ENCODE results near the gene AFF3. TPM values are rescaled to one million over a fixed set of nuclear protein-coding genes. Genes with fewer than 3 reads are reported as not detected.

The AFF3 gene
- total and polyA plus RNA-seq, 2 donors (not counting 3 experiments of a cell fraction or from before 2014, with no cell fraction given), result 0.06 to 0.07 TPM

DNA sequence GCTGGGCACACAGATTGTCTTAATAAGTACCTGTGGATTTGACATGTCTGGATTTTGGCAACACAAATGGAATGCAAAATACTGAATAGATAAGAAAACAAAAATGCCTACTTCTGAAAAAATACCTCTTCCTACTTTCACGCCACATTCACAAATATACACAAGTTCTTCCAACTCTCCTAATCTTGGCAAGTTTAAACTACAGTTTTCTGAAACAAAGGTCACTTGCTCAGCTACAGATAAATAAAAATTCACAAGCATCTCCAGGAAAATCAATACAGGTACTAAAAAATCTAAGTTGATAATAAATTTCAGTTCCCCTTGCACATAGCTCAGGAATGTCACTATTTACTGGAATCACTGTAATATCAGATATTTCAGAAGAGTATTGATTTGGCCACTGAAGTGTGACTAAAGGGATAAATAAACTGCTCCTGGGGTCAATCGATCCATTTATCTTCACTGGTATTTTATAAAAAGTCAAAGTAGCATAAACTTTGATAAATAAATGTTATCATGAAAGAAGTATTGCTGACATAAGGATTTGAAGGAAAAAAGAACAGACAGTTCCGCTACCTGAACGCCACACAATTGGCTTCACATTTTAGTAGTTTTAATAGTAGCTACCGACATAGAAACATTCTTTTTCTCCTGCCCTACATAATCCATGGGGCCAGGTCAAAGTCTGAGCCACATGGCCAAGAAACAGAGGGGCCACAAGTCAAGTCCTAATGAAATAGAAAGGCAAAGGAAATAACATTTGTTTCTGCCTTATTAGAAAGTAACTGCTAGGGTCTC, 243.1 kb downstream of the AFF3 start:
- Histone ChIP-seq H3K79me2 (ENCODE audit: control insufficient read depth, insufficient read depth, low read length) (no peaks in the 10 kb centered on the region), H4K20me1 (replicated peaks; ENCODE audit: control insufficient read depth, extremely low read depth, insufficient read depth, low read length) (no peaks in the 10 kb centered on the region), H3K9me3 (replicated peaks; ENCODE audit: control insufficient read depth, insufficient read depth, low read length) (no peaks in the 10 kb centered on the region), H3K9ac (replicated peaks; ENCODE audit: extremely low read depth, insufficient read depth, low read length) (no peak overlapping the region), H3K4me3 (replicated peaks in 1 of 3; ENCODE audit: insufficient read depth in 1 of 3, low read depth in 1 of 3, low read length in 3 of 3) (no peak overlapping the region), H3K4me1 (ENCODE audit: control insufficient read depth, extremely low read depth, insufficient read depth, low read length) (no peaks in the 10 kb centered on the region), H3K27ac (ENCODE audit: insufficient read depth, low read depth, low read length) (no peak overlapping the region), H3K4me2 (ENCODE audit: insufficient read depth, low read length) (no peak overlapping the region), H3K36me3 (ENCODE audit: control insufficient read depth in 2 of 2, extremely low read depth in 1 of 2, insufficient read depth in 2 of 2, low read length in 2 of 2) (no peaks in the 10 kb centered on the region), H2AFZ (ENCODE audit: low read depth, low read length) (no peak overlapping the region), H3K9me1 (replicated peaks; ENCODE audit: control insufficient read depth, extremely low read depth, insufficient read depth, low read length) (no peaks in the 10 kb centered on the region), H3K27me3 (ENCODE audit: control insufficient read depth in 2 of 2, insufficient read depth in 2 of 2, low read length in 2 of 2) (peaks cover 2 to 10% of the 10 kb centered on the region in 2 experiments)
- ChIA-PET POLR2A (no interaction called here), CTCF (no interaction called here)
- FAIRE-seq (no peak), DNase-seq (ENCODE audit: low read depth, low spot score) (no peak)
- TF ChIP-seq JUN (IDR thresholded peaks at IDR 0.05; ENCODE audit: borderline replicate concordance, insufficient read depth, insufficient read length, low read depth), result no peak
- TF ChIP-seq MYC (IDR thresholded peaks at IDR 0.05; ENCODE audit: low read depth, low read length), result no peak
- no peak for TF ChIP-seq POLR2A (IDR thresholded peaks at IDR 0.05; ENCODE audit: low read depth, low read length)
- TF ChIP-seq, protein P1, sequence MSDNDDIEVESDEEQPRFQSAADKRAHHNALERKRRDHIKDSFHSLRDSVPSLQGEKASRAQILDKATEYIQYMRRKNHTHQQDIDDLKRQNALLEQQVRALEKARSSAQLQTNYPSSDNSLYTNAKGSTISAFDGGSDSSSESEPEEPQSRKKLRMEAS (IDR thresholded peaks at IDR 0.05; ENCODE audit: insufficient read depth, insufficient read length), result no peak
- TF ChIP-seq GATA2 (IDR thresholded peaks at IDR 0.05; ENCODE audit: insufficient read depth, insufficient read length, low read depth, low read length), result no peak
- intact Hi-C loops (cut with micrococcal nuclease) (no loop called here), dilution Hi-C loops (cut with MboI; ENCODE audit: extremely low pct_ligation_motif_present, low sequenced_read_pairs) (no loop called here)
- no TSS peak for BruUV-seq (replicated peaks)

DNA sequence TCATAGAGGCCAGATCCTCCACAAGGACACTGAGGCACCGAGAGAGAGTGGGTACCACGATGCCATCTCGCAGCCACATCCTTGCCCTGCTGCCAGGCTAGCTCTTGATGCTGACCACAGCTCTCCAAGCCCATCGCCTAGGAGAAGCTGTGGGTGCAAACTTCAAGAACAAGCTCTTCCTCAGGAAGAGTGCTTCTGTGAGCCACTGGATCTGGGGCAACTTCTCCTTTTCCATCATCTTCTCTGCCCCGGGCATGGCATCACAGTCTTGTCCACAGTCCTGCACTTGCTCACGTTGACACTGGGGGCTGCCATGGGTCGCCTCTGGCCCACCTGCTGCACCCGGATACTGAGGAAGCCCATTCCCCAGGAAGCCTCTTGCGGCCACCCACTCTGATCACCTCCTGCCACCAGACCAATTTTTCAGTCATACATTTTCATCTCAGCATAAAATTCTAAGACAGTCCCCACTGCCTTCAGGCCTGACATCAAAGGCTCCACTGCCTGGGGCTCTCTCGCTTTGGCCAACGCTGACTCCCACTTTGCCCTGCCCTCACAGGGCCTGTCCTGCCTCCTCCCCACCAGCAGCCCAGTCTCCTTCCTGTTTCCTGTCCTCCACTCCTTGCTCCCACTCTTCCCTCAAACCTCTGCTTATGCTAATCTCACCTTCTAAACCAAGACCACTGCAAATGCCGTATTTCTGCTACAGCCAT, 243.9 kb downstream of the AFF3 start:
- no peaks in the 10 kb centered on the region for H3K9me1 ChIP-seq (replicated peaks; ENCODE audit: control insufficient read depth, extremely low read depth, insufficient read depth, low read length)
- FAIRE-seq (no peak), DNase-seq (ENCODE audit: low read depth, low spot score) (no peak)
- H3K27ac ChIP-seq (ENCODE audit: insufficient read depth, low read depth, low read length), result no peak overlapping the region
- no peak overlapping the region for H3K9ac ChIP-seq (replicated peaks; ENCODE audit: extremely low read depth, insufficient read depth, low read length)
- H3K27me3 ChIP-seq (ENCODE audit: control insufficient read depth in 2 of 2, insufficient read depth in 2 of 2, low read length in 2 of 2), result peaks cover 2 to 10% of the 10 kb centered on the region in 2 experiments
- no peak overlapping the region for H3K4me3 ChIP-seq (replicated peaks in 1 of 3; ENCODE audit: insufficient read depth in 1 of 3, low read depth in 1 of 3, low read length in 3 of 3)
- TF ChIP-seq MYC (IDR thresholded peaks at IDR 0.05; ENCODE audit: low read depth, low read length) (no peak), POLR2AphosphoS5 (IDR thresholded peaks at IDR 0.05; ENCODE audit: insufficient read depth, low read depth, low read length) (no peak), EZH2 (IDR thresholded peaks at IDR 0.05; ENCODE audit: borderline replicate concordance, low read depth, low read length, severe bottlenecking) (no peak), JUN (IDR thresholded peaks at IDR 0.05; ENCODE audit: borderline replicate concordance, insufficient read depth, insufficient read length, low read depth) (no peak), POLR2A (IDR thresholded peaks at IDR 0.05; ENCODE audit: low read depth, low read length) (no peak), FOS (IDR thresholded peaks at IDR 0.05; ENCODE audit: borderline replicate concordance, insufficient read depth, low read length) (no peak), GATA2 (IDR thresholded peaks at IDR 0.05; ENCODE audit: insufficient read depth, insufficient read length, low read depth, low read length) (no peak)
- TF ChIP-seq, protein P1 (IDR thresholded peaks at IDR 0.05; ENCODE audit: insufficient read depth, insufficient read length), result no peak
- TF ChIP-seq, protein P2, sequence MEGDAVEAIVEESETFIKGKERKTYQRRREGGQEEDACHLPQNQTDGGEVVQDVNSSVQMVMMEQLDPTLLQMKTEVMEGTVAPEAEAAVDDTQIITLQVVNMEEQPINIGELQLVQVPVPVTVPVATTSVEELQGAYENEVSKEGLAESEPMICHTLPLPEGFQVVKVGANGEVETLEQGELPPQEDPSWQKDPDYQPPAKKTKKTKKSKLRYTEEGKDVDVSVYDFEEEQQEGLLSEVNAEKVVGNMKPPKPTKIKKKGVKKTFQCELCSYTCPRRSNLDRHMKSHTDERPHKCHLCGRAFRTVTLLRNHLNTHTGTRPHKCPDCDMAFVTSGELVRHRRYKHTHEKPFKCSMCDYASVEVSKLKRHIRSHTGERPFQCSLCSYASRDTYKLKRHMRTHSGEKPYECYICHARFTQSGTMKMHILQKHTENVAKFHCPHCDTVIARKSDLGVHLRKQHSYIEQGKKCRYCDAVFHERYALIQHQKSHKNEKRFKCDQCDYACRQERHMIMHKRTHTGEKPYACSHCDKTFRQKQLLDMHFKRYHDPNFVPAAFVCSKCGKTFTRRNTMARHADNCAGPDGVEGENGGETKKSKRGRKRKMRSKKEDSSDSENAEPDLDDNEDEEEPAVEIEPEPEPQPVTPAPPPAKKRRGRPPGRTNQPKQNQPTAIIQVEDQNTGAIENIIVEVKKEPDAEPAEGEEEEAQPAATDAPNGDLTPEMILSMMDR (IDR thresholded peaks at IDR 0.05; ENCODE audit: extremely low read depth in 1 of 2, insufficient read depth in 1 of 2, low read depth in 1 of 2, low read length in 2 of 2), result no peak
- no peaks in the 10 kb centered on the region for H3K9me3 ChIP-seq (replicated peaks; ENCODE audit: control insufficient read depth, insufficient read depth, low read length)
- H2AFZ ChIP-seq (ENCODE audit: low read depth, low read length), result no peak overlapping the region
- H4K20me1 ChIP-seq (replicated peaks; ENCODE audit: control insufficient read depth, extremely low read depth, insufficient read depth, low read length), result no peaks in the 10 kb centered on the region
- no peaks in the 10 kb centered on the region for H3K79me2 ChIP-seq (ENCODE audit: control insufficient read depth, insufficient read depth, low read length)
- ChIA-PET POLR2A (no interaction called here), CTCF (no interaction called here)
- no peak overlapping the region for H3K4me2 ChIP-seq (ENCODE audit: insufficient read depth, low read length)
- intact Hi-C loops (cut with micrococcal nuclease) (no loop called here), dilution Hi-C loops (cut with MboI; ENCODE audit: extremely low pct_ligation_motif_present, low sequenced_read_pairs) (no loop called here)
- BruUV-seq (replicated peaks), result no TSS peak
- H3K4me1 ChIP-seq (ENCODE audit: control insufficient read depth, extremely low read depth, insufficient read depth, low read length), result no peaks in the 10 kb centered on the region
- H3K36me3 ChIP-seq (ENCODE audit: control insufficient read depth in 2 of 2, extremely low read depth in 1 of 2, insufficient read depth in 2 of 2, low read length in 2 of 2), result no peaks in the 10 kb centered on the region
